DMS114 treated with DMSO at 0.1 percent for 48 hours (cell line): Measurements from ENCODE around the gene MIA2.

Source experiments
- DNase-seq: peaks from one replicate; lab custom pipeline; 2025; ENCODE audit not compliant: unreplicated experiment; lab: John Stamatoyannopoulos, UW

MIA2 gene

GRCh38 chr14:39434401-39434800 lies 200.7 kb downstream of the MIA2 start:
- DNase-seq: no peak

- DNase-seq: no peak
Measured at GRCh38 chr14:39435241-39435640, 201.5 kb downstream of the MIA2 start.
